Myometrial cell (primary cell): ENCODE measurements around the gene ASCC2. TPM values are rescaled to one million over a fixed set of nuclear protein-coding genes. Genes with fewer than 3 reads are reported as not detected.

Source experiments
- total RNA-seq: library from RNA; depleted of rRNA; stranded (reverse); fragments of >200 nt; gene quantifications from 2 replicates; pipeline ENCODE4 v1.2.3, GENCODE V29; 2015

The ASCC2 gene, protein sequence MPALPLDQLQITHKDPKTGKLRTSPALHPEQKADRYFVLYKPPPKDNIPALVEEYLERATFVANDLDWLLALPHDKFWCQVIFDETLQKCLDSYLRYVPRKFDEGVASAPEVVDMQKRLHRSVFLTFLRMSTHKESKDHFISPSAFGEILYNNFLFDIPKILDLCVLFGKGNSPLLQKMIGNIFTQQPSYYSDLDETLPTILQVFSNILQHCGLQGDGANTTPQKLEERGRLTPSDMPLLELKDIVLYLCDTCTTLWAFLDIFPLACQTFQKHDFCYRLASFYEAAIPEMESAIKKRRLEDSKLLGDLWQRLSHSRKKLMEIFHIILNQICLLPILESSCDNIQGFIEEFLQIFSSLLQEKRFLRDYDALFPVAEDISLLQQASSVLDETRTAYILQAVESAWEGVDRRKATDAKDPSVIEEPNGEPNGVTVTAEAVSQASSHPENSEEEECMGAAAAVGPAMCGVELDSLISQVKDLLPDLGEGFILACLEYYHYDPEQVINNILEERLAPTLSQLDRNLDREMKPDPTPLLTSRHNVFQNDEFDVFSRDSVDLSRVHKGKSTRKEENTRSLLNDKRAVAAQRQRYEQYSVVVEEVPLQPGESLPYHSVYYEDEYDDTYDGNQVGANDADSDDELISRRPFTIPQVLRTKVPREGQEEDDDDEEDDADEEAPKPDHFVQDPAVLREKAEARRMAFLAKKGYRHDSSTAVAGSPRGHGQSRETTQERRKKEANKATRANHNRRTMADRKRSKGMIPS
- 21.4 and 28.0 TPM in 2 replicates for total RNA-seq

DNA sequence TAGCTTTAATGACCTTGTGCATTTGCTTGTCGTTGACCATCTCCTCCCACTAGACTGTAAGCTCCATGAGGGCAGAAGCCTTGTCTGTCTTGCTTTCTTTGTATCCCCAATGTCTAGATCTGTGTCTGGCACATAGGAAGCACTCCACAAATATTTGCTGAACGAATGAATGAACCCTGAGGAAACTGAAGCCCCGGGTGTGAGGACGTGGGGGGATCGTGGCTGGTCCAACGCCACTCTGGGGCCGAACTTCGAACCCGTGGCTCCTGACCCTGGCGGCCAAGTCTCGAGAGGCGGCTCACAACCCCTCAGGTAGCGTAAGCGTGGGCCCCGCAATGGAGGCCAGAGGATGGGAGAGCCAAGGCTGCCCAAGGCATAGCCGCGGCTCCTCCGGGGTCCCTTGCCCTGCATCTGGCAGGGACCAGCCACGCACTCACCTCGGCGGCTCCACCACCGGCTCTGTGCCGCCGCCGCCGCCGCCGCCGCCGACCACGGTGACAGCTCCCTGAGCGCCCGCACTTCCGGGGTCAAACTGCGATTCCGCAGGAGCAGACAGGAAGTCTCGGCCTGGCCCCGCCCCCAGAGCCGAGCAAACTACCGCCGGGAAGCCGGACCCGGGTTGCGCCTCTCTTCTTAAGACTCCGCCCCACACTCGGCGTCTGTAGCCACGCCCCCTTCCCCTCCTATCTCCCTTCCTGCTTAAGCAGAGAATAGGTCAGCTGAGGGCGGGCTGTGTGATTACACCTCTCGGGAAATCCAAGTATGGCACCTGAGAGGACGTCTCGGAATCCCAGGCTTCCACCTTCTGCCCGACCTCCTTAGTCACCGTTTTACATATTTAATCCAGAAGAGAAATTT lies at the start of gene ASCC2:
ASCC2 (minus strand) TSS at position 534 of the 858 bp plus-strand sequence. CDS start 5,949 bp downstream, outside the sequence.

DNA sequence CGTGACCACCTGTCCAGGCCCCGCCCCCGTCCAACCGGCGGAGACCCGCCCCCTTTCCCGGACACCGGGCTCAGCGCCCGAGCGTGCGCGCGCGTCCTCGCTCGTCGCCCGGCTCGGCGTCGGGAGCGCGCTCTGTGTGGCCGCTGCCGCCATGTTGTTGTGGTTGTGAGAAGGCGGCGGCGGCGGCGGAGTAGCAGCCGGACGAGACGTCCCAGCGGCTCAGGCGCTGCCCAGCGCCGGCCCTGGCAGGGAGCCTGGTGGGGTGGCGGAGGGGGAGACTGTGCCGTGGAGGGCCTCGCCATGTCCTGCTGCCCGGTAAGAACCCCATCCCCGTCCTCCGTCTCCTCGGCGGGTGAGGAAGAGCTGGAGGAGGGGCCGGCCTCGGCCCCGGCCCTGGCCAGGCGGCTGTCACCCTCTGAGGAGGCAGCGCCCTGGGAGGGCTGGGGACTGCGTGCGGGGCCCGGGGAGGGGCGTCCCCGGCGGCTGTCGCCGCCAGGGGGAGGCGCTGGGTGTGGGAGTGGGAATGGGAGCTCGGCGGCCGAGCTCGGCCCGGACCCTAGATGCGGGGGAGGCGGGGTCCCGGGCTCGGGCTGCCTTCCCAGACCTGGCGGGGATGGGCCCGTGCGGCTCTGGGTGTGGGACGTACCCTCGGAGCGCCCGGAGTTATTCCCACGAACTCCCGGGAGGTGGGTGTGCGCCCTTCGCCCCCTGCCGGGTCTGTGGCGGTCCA lies 45.1 kb upstream of the ASCC2 start, which contains the start of gene MTMR3:
MTMR3 (plus strand) TSS at position 130 of the 730 bp plus-strand sequence. CDS start 87,886 bp downstream, outside the sequence.

DNA sequence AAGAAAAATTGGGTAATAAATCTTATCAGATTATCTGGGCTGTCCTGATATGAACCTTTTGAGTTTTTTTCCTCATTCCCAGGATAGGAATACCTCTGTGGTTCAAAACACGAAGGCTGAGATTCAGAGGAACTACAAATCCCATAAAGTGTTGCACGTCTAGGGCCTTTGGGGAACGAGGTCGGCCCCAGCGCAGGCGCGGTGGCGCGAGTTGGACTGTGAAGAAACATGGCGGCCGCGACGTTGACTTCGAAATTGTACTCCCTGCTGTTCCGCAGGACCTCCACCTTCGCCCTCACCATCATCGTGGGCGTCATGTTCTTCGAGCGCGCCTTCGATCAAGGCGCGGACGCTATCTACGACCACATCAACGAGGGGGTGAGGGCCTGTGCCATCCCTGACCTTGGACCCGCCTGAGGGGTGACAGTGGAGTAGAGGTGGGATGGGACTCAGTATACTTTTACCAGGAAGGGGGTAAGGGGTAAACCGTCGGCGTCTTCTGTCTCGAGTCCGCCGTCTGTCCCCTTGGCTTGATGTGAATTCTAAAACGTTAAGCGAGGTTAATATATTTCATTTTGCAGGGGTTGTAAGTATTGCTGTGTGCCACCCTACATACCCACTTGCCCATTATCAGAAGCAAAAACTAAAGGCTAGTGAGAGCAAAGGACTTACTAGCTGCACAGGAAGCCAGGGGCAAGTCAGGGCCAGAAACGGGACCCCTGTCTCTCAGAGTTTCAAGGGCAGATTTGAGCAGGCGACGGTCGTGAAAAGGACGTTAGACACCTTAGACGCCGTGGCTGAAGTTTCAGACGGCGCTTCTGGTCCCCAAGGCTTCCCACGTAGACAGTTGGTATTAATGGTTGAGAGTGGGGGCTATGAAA lies 70.7 kb downstream of the ASCC2 start, which contains the start of gene UQCR10:
UQCR10 (plus strand) TSS at position 199 of the 881 bp plus-strand sequence; CDS start at position 229, 30 bp downstream.

DNA sequence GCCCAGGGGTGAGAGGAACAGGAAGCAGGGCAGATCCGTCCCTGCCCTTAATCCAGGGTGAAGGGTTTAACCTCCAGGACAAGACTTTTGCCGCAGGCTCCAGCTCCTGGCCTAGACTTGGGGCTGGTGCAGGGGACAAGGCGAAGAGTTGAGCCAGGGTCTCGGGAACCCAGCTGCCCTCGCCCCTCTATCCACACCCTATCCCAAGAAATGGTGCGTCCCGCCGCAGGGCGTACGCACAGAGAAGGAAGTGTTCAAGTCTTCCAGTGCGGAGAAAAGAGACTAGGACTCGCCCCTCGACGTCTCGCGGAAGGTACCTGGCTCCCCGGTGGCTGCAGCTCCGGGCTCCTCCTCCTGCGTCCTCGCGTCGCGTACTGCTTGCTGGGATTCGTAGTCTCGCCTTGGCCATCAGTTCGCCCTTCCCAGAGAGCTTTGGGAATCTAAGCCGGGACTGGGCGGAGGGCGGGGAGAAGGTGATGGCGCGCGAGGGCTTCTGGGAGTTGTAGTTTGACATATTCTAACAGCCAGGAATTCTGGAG lies 71.4 kb downstream of the ASCC2 start, which contains the start of gene ZMAT5:
ZMAT5 (minus strand) TSS at position 376 of the 539 bp plus-strand sequence. CDS start 18,463 bp downstream, outside the sequence.

Other genes with a start within 250 kb of the ASCC2 start
- gene NF2, start 234.6 kb downstream of the ASCC2 start, total RNA-seq: 88.2 and 111 TPM in 2 replicates
- not detected in 2 replicates for gene CABP7, start 118.3 kb downstream of the ASCC2 start, total RNA-seq
- gene ZMAT5, start 71.3 kb downstream of the ASCC2 start, total RNA-seq: 35.3 and 49.3 TPM in 2 replicates
- gene UQCR10, start 70.9 kb downstream of the ASCC2 start, total RNA-seq: 65.4 and 90.0 TPM in 2 replicates
- gene MTMR3, start 44.9 kb upstream of the ASCC2 start, total RNA-seq: 16.0 and 25.7 TPM in 2 replicates
- not detected in 2 replicates for gene HORMAD2, start 242.2 kb upstream of the ASCC2 start, total RNA-seq